ENCODE measurements around the gene MPHOSPH9. TPM values are rescaled to one million over a fixed set of nuclear protein-coding genes. Genes with fewer than 3 reads are reported as not detected.

MPHOSPH9 gene
- total RNA-seq, 4 donors from 2014 or later = 24.1 to 35.2 (median 29.6) TPM

- Histone ChIP-seq H3K27ac (peak overlapping the region in 2 of 4 donors; percentile 8 to 75), H3K9me3 (no peaks in the 10 kb centered on the region), H3K4me1 (peaks cover 0 to 87% (median 39%) of the 10 kb centered on the region in 4 donors), H3K4me3 (no peak overlapping the region), H3K36me3 (peaks cover 0 to 6% (median 0%) of the 10 kb centered on the region in 3 donors), H3K27me3 (no peaks in the 10 kb centered on the region)
- 71 to 80% methylated on average over 19 of the region's 19 CpGs for WGBS, 2 donors
- DNase-seq (ENCODE audit: low spot score in 2 of 2) = no peak
- no peak for TF ChIP-seq POLR2A (IDR thresholded peaks at IDR 0.05)
- no peak for TF ChIP-seq EP300 (IDR thresholded peaks at IDR 0.05)
- TF ChIP-seq CTCF (IDR thresholded peaks at IDR 0.05) = no peak
Observed at GRCh38 chr12:123111498-123112165, 121.3 kb downstream of the MPHOSPH9 start.

- no peak for DNase-seq (ENCODE audit: low spot score in 2 of 2)
- no peaks in the 10 kb centered on the region for H3K27me3 ChIP-seq
- TF ChIP-seq EP300 (IDR thresholded peaks at IDR 0.05) = no peak
- H3K36me3 ChIP-seq = peaks cover 0 to 6% (median 0%) of the 10 kb centered on the region in 3 donors
- no peaks in the 10 kb centered on the region for H3K9me3 ChIP-seq
- peak overlapping the region in 1 of 4 donors; percentile 28 for H3K27ac ChIP-seq
- peaks cover 0 to 68% (median 23%) of the 10 kb centered on the region in 4 donors for H3K4me1 ChIP-seq
- H3K4me3 ChIP-seq = no peak overlapping the region
- WGBS, 2 donors = 52 to 64% methylated on average over 2 to 3 of the region's 3 CpGs
Observed at GRCh38 chr12:123109319-123109772, 123.6 kb downstream of the MPHOSPH9 start.

- Histone ChIP-seq H3K36me3 (peaks cover 0 to 6% (median 0%) of the 10 kb centered on the region in 3 donors), H3K4me3 (no peak overlapping the region), H3K27ac (no peak overlapping the region), H3K4me1 (peaks cover 0 to 65% (median 21%) of the 10 kb centered on the region in 4 donors), H3K27me3 (no peaks in the 10 kb centered on the region), H3K9me3 (no peaks in the 10 kb centered on the region)
- TF ChIP-seq POLR2A (IDR thresholded peaks at IDR 0.05) (no peak), EP300 (IDR thresholded peaks at IDR 0.05) (no peak), CTCF (IDR thresholded peaks at IDR 0.05) (no peak)
- 76 to 86% methylated on average over 7 of the region's 7 CpGs for WGBS, 2 donors
- no peak for DNase-seq (ENCODE audit: low spot score in 2 of 2)
Observed at GRCh38 chr12:123108682-123109066, 124.3 kb downstream of the MPHOSPH9 start.

- peaks cover 0 to 63% (median 21%) of the 10 kb centered on the region in 4 donors for H3K4me1 ChIP-seq
- TF ChIP-seq CTCF (IDR thresholded peaks at IDR 0.05) (no peak), POLR2A (IDR thresholded peaks at IDR 0.05) (no peak), EP300 (IDR thresholded peaks at IDR 0.05) (no peak)
- 66 to 73% methylated on average over 13 of the region's 13 CpGs for WGBS, 2 donors
- H3K36me3 ChIP-seq = peaks cover 0 to 6% (median 0%) of the 10 kb centered on the region in 3 donors
- DNase-seq (ENCODE audit: low spot score in 2 of 2) = no peak
- no peaks in the 10 kb centered on the region for H3K9me3 ChIP-seq
- H3K27me3 ChIP-seq = no peaks in the 10 kb centered on the region
- no peak overlapping the region for H3K27ac ChIP-seq
- no peak overlapping the region for H3K4me3 ChIP-seq
Observed at GRCh38 chr12:123107926-123108681, 124.8 kb downstream of the MPHOSPH9 start.

- peaks cover 0 to 6% (median 0%) of the 10 kb centered on the region in 3 donors for H3K36me3 ChIP-seq
- no peak for TF ChIP-seq POLR2A (IDR thresholded peaks at IDR 0.05)
- no peak for TF ChIP-seq EP300 (IDR thresholded peaks at IDR 0.05)
- TF ChIP-seq CTCF (IDR thresholded peaks at IDR 0.05) = no peak
- no peaks in the 10 kb centered on the region for H3K9me3 ChIP-seq
- H3K27ac ChIP-seq = peak overlapping the region in 1 of 4 donors; percentile 11
- DNase-seq (ENCODE audit: low spot score in 2 of 2) = no peak
- no peaks in the 10 kb centered on the region for H3K27me3 ChIP-seq
- no peak overlapping the region for H3K4me3 ChIP-seq
- WGBS, 2 donors = 57 to 70% methylated on average over 9 of the region's 9 CpGs
- H3K4me1 ChIP-seq = peaks cover 0 to 50% (median 20%) of the 10 kb centered on the region in 4 donors
Observed at GRCh38 chr12:123106640-123107359, 126.1 kb downstream of the MPHOSPH9 start.
